Umbilical cord (tissue), 2 donors: Measurements from ENCODE around the gene SAMM50. TPM values are rescaled to one million over a fixed set of nuclear protein-coding genes. Genes with fewer than 3 reads are reported as not detected.

Source experiments
- DNase-seq: peaks from one replicate; pipeline ENCODE4 v3.0.0-alpha.2; 2015; ENCODE audit warnings: low spot score
- total RNA-seq: library from RNA; depleted of rRNA; stranded (reverse); fragments of >200 nt; gene quantifications from one replicate; pipeline ENCODE4 v1.2.3, GENCODE V29; 2014; ENCODE audit warnings: low replicate concordance; ENCODE audit not compliant: insufficient read depth

Gene SAMM50
- total RNA-seq, 1 donor from 2014 or later, result 18.8 TPM

DNA sequence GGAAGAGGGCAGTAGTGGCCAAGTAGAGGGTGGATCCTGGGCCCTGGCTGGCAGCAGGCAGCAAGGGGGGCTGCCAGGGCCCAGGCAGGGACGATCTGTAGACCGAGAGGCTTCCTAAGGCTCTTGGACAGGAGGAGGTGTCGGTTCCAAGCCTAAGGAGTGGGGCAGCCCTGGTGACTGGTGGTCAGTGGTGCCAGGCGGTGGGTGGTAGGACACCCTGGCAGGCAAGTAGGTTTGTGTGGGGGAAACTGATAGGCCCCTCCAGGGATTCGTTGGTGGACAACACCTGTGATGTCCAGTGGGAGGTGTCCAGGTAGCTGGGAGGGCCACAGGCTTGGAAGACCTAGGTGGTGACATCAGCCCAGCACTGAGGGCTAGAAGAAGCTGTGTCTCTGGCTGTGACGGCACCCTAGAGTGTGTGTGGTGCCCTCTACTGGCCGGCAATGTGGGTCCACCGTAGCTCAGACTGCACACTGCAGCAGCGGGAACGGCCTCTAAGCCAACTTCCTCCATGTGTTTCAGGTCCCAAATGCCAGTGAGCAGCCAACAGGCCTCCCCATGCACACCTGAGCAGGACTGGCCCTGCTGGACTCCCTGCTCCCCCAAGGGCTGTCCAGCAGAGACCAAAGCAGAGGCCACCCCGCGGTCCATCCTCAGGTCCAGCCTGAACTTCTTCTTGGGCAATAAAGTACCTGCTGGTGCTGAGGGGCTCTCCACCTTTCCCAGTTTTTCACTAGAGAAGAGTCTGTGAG is 9.4 kb upstream of the SAMM50 start:
- peak; percentile 34 for DNase-seq

DNA sequence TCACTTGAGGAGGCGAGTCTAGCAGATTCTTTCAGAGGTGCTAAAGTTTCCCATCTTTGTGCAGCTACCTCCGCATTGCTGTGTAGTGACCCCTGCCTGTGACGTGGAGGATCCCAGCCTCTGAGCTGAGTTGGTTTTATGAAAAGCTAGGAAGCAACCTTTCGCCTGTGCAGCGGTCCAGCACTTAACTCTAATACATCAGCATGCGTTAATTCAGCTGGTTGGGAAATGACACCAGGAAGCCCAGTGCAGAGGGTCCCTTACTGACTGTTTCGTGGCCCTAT is 8.9 kb upstream of the SAMM50 start:
- no peak for DNase-seq

DNA sequence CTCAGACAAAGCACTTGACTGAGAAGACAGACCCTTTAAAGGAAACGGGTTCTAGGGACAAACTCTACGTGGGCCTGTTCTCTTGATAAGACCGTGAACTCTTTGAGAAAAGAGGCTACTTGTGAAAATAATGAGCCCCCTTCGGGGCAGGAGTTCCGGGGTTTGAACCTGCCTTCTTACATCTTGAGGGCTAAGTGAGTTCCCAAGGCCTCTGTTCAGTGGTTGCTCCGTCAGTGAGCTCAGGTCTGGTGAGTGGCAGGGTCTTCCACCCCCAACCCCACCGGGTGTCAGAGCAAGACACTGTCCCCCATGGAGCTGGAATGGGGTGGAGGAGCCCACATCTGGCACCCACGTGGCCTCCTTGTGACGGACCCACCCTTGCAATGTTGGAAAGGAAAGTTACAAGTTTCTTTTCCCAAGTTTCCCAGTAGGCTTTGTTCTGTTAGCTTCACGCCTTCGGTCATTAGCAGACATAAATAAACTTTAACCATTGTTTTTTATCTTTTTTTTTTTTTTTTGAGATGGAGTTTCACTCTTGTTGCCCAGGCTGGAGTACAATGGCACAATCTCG is 6.3 kb upstream of the SAMM50 start:
- no peak for DNase-seq

- DNase-seq, result no peak
Observed at GRCh38 chr22:43951391-43951790, 3.9 kb upstream of the SAMM50 start.

DNA sequence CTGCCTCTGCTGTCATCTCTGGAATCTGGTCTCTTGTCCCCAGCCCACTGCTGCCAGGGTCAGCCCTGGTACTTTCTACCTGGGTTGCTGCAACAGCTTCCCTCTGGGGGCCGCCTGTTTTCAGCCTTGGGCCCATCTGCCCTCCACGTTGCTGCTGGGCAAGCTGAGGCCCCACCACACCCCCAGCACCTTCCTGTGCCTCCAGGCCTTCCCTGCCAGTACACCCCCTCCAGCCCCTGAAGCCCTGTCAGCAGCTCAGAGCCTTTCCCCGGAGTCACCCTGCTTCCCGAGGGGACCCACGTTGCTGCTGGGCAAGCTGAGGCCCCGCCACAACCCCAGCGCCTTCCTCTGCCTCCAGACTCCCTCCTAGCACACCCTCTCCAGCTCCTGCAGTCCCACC is 3.3 kb upstream of the SAMM50 start:
- DNase-seq, result no peak

GRCh38 chr22:43953988-43954785 is 1.1 kb upstream of the SAMM50 start:
- DNase-seq, result no peak

DNA sequence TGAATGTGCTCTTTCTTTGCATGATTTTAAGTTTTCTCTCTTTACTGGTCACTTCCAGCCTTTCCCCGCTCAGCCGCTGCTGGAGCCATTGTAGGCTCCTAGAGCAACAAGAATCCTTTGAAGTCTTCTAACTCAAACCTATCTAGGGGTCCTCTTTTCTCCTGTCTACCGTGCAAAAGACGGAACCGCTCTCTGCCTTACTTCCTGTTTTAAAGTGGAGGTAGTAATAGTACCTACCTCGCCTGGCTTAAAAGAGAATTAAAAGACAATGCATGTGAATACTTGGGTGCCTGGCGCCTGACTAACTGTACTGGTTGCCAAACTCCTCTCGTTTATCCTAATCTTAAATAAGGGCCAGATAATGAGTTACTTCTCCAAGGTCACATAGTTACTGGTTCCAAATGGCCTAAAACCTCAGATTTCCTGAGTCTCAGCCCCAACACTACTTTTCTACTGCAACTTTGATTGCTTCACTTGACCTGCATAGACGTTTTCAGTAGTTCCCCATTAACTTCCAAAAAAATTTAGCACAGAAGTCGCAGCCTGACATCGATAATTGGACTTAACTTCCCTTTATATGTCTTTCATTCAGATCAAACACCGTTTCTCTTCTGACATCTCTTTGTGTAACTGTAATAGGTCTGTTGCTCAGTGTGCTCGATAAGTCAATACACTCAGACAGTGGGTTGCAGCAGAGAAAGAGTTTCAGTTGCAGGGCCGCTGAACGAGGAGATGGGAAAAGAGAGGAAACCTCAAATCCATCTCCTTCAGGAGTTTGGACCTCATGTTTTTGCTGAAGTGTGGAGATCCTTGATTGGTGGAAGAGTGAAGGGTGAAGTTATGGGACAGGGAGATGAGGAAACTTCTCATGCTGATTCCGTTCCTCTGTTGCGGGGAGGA is 891 bp downstream of the SAMM50 start:
- DNase-seq, result no peak

- no peak for DNase-seq
Observed at GRCh38 chr22:43956805-43957463, 1.7 kb downstream of the SAMM50 start.

- DNase-seq, result no peak
Observed at GRCh38 chr22:43957871-43958270, 2.6 kb downstream of the SAMM50 start.

GRCh38 chr22:43964314-43964857 is 9.1 kb downstream of the SAMM50 start:
- DNase-seq, result no peak

DNA sequence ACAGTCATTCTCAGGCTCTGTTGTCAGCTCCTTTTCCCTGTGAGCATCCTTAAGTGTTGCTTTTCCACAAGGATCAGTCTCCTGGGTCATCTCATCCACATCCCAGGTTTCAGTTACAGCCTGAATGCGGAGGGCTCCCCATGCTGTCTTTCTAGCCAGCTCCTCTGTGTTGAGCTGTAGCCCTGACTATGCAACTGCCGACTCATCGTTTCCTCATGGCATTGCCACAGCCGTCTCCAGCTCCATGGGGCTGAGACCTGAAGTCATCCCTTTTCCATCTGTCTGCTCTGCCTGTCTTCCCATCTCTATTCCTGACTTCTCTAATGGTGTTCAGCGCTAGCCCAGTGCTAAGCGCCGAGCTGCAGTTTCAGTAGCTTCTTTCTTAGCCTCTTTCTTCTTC is 11.8 kb downstream of the SAMM50 start:
- no peak for DNase-seq

DNA sequence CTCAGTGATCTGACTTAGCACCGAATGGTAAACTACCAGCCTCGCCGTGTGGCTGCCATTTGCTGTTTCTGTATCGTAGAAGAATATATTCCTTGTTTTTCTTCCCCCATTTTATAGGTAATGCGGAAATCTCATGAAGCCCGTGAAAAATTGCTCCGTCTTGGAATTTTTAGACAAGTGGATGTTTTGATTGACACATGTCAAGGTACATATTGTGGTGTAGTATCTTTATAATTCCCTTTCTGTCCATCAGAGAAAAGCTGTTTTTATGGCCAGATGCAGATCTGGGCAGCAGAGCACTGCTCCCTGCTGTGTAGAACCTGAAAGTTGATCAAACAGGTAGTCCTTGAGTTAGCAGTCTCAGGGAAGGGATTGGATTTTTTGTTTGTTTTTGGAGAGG is 13.4 kb downstream of the SAMM50 start:
- DNase-seq, result no peak

DNA sequence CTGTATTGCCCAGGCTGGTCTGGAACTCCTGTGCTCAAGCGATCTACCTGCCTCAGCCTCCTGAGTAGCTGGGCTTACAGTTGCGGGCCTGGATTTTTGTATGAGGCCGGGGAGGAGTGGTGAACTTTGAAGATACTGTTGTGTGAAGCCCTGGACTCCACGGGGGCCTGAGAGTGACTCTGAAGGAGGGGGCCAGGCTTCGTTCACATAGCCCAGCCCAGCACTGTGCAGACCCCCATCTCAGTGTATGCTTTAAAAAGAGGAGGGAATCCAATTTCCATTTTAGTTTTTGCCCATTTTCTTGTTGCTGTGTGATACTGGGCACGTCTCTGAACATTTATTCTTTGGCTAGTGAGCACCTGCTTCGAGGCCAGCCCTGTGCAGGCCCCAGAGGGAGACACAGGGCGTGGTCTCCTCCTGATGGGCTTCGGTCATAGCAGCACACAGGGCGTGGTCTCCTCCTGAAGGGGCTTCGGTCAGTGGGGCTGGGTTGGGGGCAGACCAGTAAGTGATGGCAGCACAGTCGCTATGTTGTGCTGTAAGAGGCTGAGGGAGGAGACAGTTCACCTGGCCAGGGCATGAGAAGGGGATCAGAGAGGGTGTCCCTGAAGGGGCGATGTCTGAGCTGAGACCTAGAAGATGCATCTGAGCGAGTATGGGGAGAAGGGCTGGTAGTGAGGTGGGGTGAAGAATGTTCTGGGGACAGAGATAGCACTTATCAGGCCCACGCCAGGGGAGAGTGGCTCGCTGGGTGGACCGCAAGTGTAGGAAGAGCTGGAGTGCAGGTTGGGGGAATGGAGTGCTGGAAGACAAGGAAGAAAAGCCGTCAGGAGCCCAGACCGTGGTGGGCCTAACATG is 14.0 kb downstream of the SAMM50 start:
- DNase-seq, result no peak

DNA sequence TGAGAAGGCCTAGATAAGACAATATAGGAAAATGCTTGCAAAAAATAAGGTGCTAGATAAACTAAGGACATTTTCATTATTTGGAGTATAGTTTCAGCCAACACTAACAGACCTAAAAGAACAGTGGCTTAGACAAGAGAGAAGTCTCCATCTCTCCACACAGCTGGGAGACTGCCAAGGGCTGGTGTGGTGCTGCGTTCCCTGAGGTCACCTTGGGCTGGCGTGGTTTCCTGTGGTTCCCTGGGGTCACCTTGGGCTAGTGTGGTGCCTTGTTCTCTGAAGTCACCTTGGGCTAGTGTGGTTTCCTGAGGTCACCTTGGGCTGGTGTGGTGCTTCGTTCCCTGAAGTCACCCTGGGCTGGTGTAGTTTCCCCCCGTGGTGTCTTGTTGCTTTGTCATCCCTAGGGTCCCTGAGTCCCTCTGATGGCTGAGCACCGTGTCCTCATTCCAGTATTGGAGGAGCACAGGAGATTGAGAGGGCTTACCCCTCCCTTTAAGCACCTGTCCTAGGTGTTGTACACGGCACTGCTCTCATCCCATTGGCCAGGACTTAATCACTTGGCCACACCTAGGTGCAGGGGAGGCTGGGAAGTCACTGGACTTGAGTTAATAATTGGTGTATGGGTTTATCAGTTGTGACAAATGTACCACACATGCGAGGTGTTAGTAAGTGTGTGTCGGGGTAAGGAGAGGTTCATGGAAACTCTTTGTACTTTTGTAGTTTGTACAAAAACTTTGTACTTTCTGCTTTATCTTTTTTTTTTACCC is 14.9 kb downstream of the SAMM50 start:
- DNase-seq, result no peak

DNA sequence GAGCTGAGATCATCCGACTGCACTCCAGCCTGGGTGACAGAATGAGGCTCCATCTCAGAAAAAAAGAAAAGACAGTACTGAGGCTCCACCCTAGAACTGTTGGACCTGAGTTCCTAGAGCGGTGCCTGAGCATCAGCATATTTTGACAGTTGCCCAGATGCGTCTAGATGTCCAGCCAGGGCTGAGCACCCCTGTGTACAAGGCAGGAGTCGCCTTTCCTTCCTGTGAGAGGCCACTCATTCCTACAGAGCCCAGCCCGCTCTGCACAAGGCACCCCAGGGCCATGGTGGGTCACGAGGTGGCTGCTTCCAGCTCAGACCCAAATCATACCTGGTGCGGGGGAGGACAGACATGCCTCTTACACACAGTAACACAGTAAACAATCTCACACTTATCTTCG is 15.9 kb downstream of the SAMM50 start:
- no peak for DNase-seq

- DNase-seq, result no peak
Observed at GRCh38 chr22:43972931-43973462, 17.8 kb downstream of the SAMM50 start.

DNA sequence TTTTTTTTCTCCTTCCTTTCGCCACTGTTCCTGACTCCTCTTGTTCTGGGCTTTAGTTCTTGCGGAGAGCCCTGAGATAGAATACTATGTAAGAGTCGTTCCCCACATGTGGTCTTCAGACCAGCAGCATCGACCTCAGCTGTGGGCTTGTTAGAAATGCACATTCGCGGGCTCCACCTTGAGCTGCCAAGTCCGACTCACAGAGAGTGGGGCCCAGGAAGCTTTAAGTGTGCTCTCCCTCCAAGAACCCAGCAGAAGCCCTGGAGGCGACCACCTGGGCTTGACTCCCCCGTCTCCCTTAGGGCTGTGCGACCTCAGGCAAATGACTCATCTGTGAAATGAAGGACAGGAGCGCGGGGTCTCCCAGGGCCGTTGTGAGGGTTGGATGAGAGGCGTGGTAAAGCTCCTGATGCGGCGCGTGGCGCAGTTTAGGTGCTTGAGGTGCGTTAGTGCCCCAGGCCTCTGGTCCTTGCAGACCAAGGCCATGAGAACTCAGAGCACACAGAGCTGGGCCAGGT is 18.8 kb downstream of the SAMM50 start:
- DNase-seq, result no peak

GRCh38 chr22:43975041-43975440 is 19.8 kb downstream of the SAMM50 start:
- DNase-seq, result no peak
